ENCODE results near the gene MTMR3.

MTMR3 gene

DNA sequence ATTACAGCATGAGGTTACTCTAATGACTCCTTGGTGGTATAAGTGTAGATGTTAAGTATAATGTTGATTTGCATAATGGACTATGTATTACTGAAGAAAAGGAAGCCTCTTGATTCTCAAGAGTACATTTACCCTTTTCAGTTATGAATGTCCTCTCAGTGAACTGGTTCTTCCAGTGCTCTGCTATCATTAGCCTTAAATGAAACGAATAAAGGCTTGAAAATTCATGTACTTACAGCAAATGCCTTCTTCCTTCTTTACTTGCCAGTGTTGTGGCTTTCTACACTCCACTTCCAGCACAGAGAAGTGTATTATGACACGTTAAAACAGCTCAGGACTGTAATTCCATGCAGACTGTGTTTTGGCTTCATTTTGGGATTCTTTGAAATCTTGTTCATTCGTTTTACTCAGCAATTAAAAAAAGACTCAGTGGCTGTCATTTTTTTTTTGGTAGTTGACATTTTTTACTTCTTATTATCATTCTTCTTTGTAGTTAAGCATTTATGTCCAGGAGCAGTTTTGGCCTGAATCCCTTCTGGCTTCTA is 96.9 kb downstream of the MTMR3 start:
- Histone ChIP-seq H3K36me3 (no peaks in the 10 kb centered on the region), H3K9me3 (no peaks in the 10 kb centered on the region), H3K4me1 (no peaks in the 10 kb centered on the region; the same call in 1 of the 2 replicates), H3K4me3 (ENCODE audit: low read depth, low read length) (no peak overlapping the region), H3K27me3 (no peaks in the 10 kb centered on the region; the same call in 1 of the 2 replicates)
- DNase-seq = no peak
- TF ChIP-seq, protein P1, sequence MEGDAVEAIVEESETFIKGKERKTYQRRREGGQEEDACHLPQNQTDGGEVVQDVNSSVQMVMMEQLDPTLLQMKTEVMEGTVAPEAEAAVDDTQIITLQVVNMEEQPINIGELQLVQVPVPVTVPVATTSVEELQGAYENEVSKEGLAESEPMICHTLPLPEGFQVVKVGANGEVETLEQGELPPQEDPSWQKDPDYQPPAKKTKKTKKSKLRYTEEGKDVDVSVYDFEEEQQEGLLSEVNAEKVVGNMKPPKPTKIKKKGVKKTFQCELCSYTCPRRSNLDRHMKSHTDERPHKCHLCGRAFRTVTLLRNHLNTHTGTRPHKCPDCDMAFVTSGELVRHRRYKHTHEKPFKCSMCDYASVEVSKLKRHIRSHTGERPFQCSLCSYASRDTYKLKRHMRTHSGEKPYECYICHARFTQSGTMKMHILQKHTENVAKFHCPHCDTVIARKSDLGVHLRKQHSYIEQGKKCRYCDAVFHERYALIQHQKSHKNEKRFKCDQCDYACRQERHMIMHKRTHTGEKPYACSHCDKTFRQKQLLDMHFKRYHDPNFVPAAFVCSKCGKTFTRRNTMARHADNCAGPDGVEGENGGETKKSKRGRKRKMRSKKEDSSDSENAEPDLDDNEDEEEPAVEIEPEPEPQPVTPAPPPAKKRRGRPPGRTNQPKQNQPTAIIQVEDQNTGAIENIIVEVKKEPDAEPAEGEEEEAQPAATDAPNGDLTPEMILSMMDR (IDR thresholded peaks at IDR 0.05; ENCODE audit: low read depth, low read length) = no peak

GRCh38 chr22:29983296-29983917 is 100.4 kb downstream of the MTMR3 start:
- no peaks in the 10 kb centered on the region for H3K27me3 ChIP-seq
- H3K9me3 ChIP-seq = no peaks in the 10 kb centered on the region
- H3K36me3 ChIP-seq = no peaks in the 10 kb centered on the region
- no peak for DNase-seq
- H3K4me3 ChIP-seq (ENCODE audit: low read depth, low read length) = no peak overlapping the region
- TF ChIP-seq, protein P1 (IDR thresholded peaks at IDR 0.05; ENCODE audit: low read depth, low read length) = no peak
- H3K4me1 ChIP-seq = no peaks in the 10 kb centered on the region; the same call in 1 of the 2 replicates

GRCh38 chr22:29985912-29986311 is 102.9 kb downstream of the MTMR3 start:
- Histone ChIP-seq H3K4me1 (no peaks in the 10 kb centered on the region), H3K9me3 (no peaks in the 10 kb centered on the region), H3K36me3 (no peaks in the 10 kb centered on the region), H3K4me3 (ENCODE audit: low read depth, low read length) (no peak overlapping the region), H3K27me3 (no peaks in the 10 kb centered on the region)
- TF ChIP-seq, protein P1 (IDR thresholded peaks at IDR 0.05; ENCODE audit: low read depth, low read length) = no peak
- DNase-seq = no peak

- Histone ChIP-seq H3K4me1 (no peaks in the 10 kb centered on the region), H3K9me3 (no peaks in the 10 kb centered on the region), H3K4me3 (ENCODE audit: low read depth, low read length) (no peak overlapping the region), H3K36me3 (peaks cover 4% of the 10 kb centered on the region; the same call in 1 of the 2 replicates), H3K27me3 (no peaks in the 10 kb centered on the region)
- TF ChIP-seq, protein P1 (IDR thresholded peaks at IDR 0.05; ENCODE audit: low read depth, low read length) = no peak
- no peak for DNase-seq
These were observed 104.2 kb downstream of the MTMR3 start for GRCh38 chr22:29987137-29987536.

- H3K4me1 ChIP-seq = peaks cover 3% of the 10 kb centered on the region
- H3K9me3 ChIP-seq = no peaks in the 10 kb centered on the region
- peaks cover 4% of the 10 kb centered on the region; the same call in 1 of the 2 replicates for H3K36me3 ChIP-seq
- DNase-seq = no peak
- no peak overlapping the region for H3K4me3 ChIP-seq (ENCODE audit: low read depth, low read length)
- H3K27me3 ChIP-seq = no peaks in the 10 kb centered on the region
- TF ChIP-seq, protein P1 (IDR thresholded peaks at IDR 0.05; ENCODE audit: low read depth, low read length) = no peak
These were observed 105.7 kb downstream of the MTMR3 start for GRCh38 chr22:29988719-29989118.

DNA sequence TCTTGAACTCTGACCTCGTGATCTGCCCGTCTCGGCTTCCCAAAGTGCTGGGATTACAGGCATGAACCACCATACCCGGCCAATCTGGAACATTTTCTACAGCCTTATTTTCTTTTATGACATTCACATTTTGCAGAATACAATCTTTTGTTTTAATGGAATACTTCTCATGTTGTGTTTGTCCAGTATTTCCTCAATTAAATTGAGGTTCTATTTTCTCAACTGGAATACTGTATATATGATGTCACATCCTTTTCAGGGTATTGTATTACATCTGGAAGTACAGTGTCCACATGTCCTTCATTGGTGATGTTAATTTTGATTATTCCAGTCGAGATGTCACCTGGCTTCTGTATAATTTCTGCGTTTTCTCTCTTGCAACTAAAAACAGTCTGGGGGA is 106.5 kb downstream of the MTMR3 start:
- Histone ChIP-seq H3K36me3 (peaks cover 4% of the 10 kb centered on the region; the same call in 1 of the 2 replicates), H3K27me3 (no peaks in the 10 kb centered on the region), H3K4me1 (peaks cover 3% of the 10 kb centered on the region), H3K4me3 (ENCODE audit: low read depth, low read length) (no peak overlapping the region), H3K9me3 (no peaks in the 10 kb centered on the region)
- TF ChIP-seq, protein P1 (IDR thresholded peaks at IDR 0.05; ENCODE audit: low read depth, low read length) = no peak
- DNase-seq = no peak
